ENCODE measurements around the gene ZNF320.
"Not testable (repeated sequence)": the region's sequence is repeated elsewhere in the genome, so short reads cannot be mapped to it uniquely, and the experiment has no call there.

Gene ZNF320

GRCh38 chr19:52935434-52935833 lies 38.0 kb upstream of the ZNF320 start:
- no peak for TF ChIP-seq CTCF (IDR thresholded peaks at IDR 0.05; ENCODE audit: insufficient read depth, low read depth, low read length, missing control alignments)
- no peak for DNase-seq (ENCODE audit: low read depth)
- H3K4me3 ChIP-seq (ENCODE audit: low read depth, low read length) = no peak overlapping the region

GRCh38 chr19:52924641-52925040 lies 27.2 kb upstream of the ZNF320 start:
- not testable (repeated sequence) for DNase-seq (ENCODE audit: low read depth); H3K4me3 ChIP-seq (ENCODE audit: low read depth, low read length)

DNA sequence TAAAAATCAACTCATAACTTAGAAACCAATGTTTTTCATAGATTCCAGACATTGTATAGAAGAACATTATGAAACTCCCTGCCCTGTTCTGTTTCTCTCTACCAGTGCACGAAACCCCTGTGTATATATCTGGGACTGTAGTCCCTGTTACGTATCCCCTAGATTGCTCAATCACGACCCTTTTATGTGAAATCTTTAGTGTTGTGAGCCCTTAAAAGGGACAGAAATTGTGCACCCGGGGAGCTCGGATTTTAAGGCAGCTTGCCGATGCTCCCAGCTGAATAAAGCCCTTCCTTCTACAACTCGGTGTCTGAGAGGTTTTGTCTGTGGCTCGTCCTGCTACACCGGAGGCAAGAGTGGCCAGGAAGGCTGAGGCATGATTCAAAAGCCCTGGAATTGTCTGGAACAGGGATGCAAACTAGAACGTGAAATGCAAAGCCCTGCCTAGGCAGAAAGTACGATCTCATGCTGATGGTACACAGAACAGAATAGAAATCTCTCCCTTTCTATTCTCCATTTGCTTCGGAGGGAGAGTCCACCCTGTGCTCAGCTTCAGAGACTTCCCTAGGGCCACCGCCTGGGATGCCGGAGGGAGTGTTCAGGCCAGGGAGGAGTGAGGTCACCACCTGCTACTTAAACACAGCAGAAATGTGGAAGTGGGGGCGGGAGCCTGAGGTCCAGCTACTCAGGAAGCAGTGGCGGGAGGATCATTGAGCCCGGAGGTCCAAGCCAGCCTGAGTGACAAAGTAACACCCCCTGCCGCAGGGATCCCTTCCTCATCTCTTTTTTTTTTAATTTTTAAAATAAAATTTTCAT lies 26.6 kb upstream of the ZNF320 start:
- no peak for DNase-seq (ENCODE audit: low read depth)
- no peak for TF ChIP-seq CTCF (IDR thresholded peaks at IDR 0.05; ENCODE audit: insufficient read depth, low read depth, low read length, missing control alignments)
- peak overlapping the region; percentile 76 for H3K4me3 ChIP-seq (ENCODE audit: low read depth, low read length)

DNA sequence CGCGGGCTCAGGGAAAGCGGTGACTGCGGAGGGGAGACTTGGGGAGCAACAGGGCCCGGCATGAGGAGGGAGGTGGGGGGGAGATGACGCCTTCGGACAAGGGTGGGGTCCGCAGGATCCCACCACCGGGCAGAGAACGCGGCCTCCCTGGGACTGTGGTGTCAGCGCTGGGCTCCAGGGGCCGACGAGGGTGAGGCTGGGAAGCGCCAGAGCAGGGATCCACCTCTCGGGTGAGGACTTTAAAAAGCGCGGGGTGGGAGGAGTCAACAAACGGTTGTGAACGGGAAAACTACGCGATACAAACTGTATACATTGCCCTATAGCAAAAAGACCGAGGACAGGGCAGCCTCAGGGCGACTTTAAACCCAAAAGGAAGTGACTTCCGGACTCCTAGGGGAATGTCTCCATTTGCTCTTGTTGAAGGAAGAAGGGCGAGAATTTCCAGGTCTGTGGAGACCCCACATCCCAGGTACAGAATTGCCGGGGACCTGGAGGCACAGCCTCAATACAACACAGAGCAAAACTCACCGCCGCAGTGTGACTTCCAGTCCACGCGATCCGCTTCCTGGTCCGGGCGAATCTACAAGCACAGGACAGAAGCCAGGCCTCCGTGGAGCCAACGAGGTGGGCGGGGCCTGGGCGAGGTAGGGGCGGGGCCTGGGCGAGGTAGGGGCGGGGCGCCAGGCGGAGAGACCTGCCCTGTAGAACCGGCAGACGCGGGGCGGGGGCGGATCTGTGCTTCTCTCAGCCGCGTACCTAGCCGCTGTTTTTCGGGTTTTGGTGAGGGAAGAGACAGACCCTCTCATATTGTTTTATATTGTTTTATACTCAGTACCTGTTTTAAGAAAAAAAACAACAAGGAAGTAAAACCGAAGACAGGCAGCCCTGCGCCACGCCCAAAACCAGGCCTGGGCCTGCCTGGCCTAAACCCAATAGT lies 25.7 kb upstream of the ZNF320 start, which contains the start of gene ZNF888:
TSS of gene ZNF888 (minus strand) at position 588 of the 937 bp plus-strand sequence. CDS start 5,555 bp downstream, outside the sequence.
- no peak for TF ChIP-seq CTCF (IDR thresholded peaks at IDR 0.05; ENCODE audit: insufficient read depth, low read depth, low read length, missing control alignments)
- H3K4me3 ChIP-seq (ENCODE audit: low read depth, low read length) = peak within 1 kb of the TSS; percentile 76
- DNase-seq (ENCODE audit: low read depth) = peak; percentile 93

DNA sequence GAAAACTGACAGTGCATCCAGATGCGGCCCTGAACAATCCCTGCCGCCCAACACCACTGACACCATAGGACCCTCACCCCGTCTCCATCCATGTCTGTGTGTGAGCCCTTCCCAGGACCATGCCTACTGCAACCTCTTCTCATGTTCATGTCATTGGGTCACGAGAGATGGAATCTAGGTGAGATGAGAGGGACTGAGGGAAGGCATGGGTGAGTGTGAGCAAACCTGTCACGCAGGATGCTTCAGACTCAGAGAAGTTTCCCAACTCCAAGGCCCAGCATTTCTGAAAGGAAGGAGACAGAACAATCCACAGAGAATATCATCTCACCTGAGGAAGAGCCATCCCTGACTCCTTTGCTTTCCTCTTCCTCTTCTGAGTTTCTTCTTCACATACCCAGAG lies 20.1 kb upstream of the ZNF320 start:
- H3K4me3 ChIP-seq (ENCODE audit: low read depth, low read length) = no peak overlapping the region
- no peak for TF ChIP-seq CTCF (IDR thresholded peaks at IDR 0.05; ENCODE audit: insufficient read depth, low read depth, low read length, missing control alignments)
- DNase-seq (ENCODE audit: low read depth) = no peak

DNA sequence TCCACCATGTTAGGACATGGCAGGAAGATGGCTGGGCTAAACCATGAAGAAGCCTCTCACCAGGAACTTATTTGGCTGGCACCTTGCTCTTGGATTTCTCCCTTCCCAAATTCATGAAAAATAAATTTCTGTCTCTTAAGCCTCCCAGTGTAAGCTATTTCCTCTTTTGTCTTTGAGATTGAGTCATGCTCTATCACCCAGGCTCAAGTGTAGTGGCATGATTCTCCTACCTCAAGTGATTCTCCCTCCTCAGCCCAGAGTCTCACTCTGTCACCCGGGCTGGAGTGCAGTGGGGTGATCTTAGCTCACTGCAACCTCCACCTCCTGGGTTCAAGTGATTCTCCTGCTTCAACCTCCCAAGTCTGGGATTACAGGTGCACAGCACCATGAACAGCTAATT lies 13.2 kb upstream of the ZNF320 start:
- DNase-seq (ENCODE audit: low read depth) = no peak
- H3K4me3 ChIP-seq (ENCODE audit: low read depth, low read length) = no peak overlapping the region
- no peak for TF ChIP-seq CTCF (IDR thresholded peaks at IDR 0.05; ENCODE audit: insufficient read depth, low read depth, low read length, missing control alignments)

GRCh38 chr19:52904052-52904780 lies 6.8 kb upstream of the ZNF320 start:
- not testable (repeated sequence) for DNase-seq (ENCODE audit: low read depth)

More at GRCh38 chr19:52904052-52904780, 6.8 kb upstream of the ZNF320 start:
- H3K4me3 ChIP-seq (ENCODE audit: low read depth, low read length) = not testable (repeated sequence)

All from GM12865 (cell line).